Activated naive CD8-positive, alpha-beta T cell treated with anti-CD3 and anti-CD28 coated beads for 36 hours (primary cell): ENCODE data around the gene APOL2. TPM values are rescaled to one million over a fixed set of nuclear protein-coding genes. Genes with fewer than 3 reads are reported as not detected.
"Not testable (repeated sequence)": the region's sequence is repeated elsewhere in the genome, so short reads cannot be mapped to it uniquely, and the experiment has no call there.

Experiments
- DNase-seq: peaks from one replicate; pipeline ENCODE4 v3.0.0; 2021
- H3K27ac Mint-ChIP-seq: one replicate; pipeline ENCODE4 v1.8.0; 2022; ENCODE audit warnings: mild to moderate bottlenecking, moderate library complexity, mixed read lengths
- H3K27me3 Mint-ChIP-seq: one replicate; pipeline ENCODE4 v1.8.0; 2022; ENCODE audit warnings: mild to moderate bottlenecking, mixed read lengths
- H3K36me3 Mint-ChIP-seq: one replicate; pipeline ENCODE4 v1.8.0; 2021; ENCODE audit warnings: mild to moderate bottlenecking, mixed read lengths
- H3K4me1 Mint-ChIP-seq: one replicate; pipeline ENCODE4 v1.8.0; 2021; ENCODE audit warnings: mixed read lengths
- H3K4me3 Mint-ChIP-seq: one replicate; pipeline ENCODE4 v1.8.0; 2022; ENCODE audit warnings: mild to moderate bottlenecking, moderate library complexity, mixed read lengths
- H3K9me3 Mint-ChIP-seq: one replicate; pipeline ENCODE4 v1.8.0; 2022; ENCODE audit warnings: mixed read lengths
- total RNA-seq, 2 experiments: library from RNA; stranded (reverse); gene quantifications; one replicate each; pipeline ENCODE4 v1.2.3, GENCODE V29; 2021

APOL2 gene
- total RNA-seq, 2 experiments from 2014 or later, result 54.3 to 57.0 TPM

GRCh38 chr22:36208162-36208765 is 31.1 kb downstream of the APOL2 start:
- peaks cover 6% of the 10 kb centered on the region for H3K36me3 Mint-ChIP-seq
- H3K4me3 Mint-ChIP-seq, result no peak overlapping the region
- H3K4me1 Mint-ChIP-seq, result peaks cover 9% of the 10 kb centered on the region
- H3K27ac Mint-ChIP-seq, result no peak overlapping the region
- peaks cover 16% of the 10 kb centered on the region for H3K27me3 Mint-ChIP-seq
- no peak for DNase-seq
- H3K9me3 Mint-ChIP-seq, result peaks cover 6% of the 10 kb centered on the region

- peaks cover 16% of the 10 kb centered on the region for H3K27me3 Mint-ChIP-seq
- DNase-seq, result no peak
- H3K9me3 Mint-ChIP-seq, result peaks cover 6% of the 10 kb centered on the region
- H3K4me3 Mint-ChIP-seq, result no peak overlapping the region
- peaks cover 6% of the 10 kb centered on the region for H3K36me3 Mint-ChIP-seq
- H3K27ac Mint-ChIP-seq, result no peak overlapping the region
- H3K4me1 Mint-ChIP-seq, result peaks cover 9% of the 10 kb centered on the region
Observed at GRCh38 chr22:36206255-36206654, 33.1 kb downstream of the APOL2 start.

- H3K9me3 Mint-ChIP-seq, DNase-seq, H3K36me3 Mint-ChIP-seq, H3K4me3 Mint-ChIP-seq, H3K4me1 Mint-ChIP-seq, H3K27ac Mint-ChIP-seq: not testable (repeated sequence)
- peaks cover 12% of the 10 kb centered on the region for H3K27me3 Mint-ChIP-seq
Observed at GRCh38 chr22:36205573-36205972, 33.8 kb downstream of the APOL2 start.

GRCh38 chr22:36204632-36205015 is 34.7 kb downstream of the APOL2 start:
- Mint-ChIP-seq H3K4me3 (peak overlapping the region; percentile 45), H3K9me3 (peaks cover 4% of the 10 kb centered on the region), H3K27me3 (peaks cover 12% of the 10 kb centered on the region), H3K4me1 (no peaks in the 10 kb centered on the region), H3K36me3 (peaks cover 6% of the 10 kb centered on the region), H3K27ac (no peak overlapping the region)
- DNase-seq, result no peak

GRCh38 chr22:36204001-36204631 is 35.2 kb downstream of the APOL2 start:
- Mint-ChIP-seq H3K4me3 (peak overlapping the region; percentile 45), H3K9me3 (peaks cover 1% of the 10 kb centered on the region), H3K4me1 (no peaks in the 10 kb centered on the region), H3K27ac (no peak overlapping the region), H3K36me3 (peaks cover 4% of the 10 kb centered on the region), H3K27me3 (peaks cover 9% of the 10 kb centered on the region)
- DNase-seq, result no peak

- H3K4me3 Mint-ChIP-seq, H3K4me1 Mint-ChIP-seq, H3K36me3 Mint-ChIP-seq, H3K9me3 Mint-ChIP-seq, H3K27me3 Mint-ChIP-seq, DNase-seq, H3K27ac Mint-ChIP-seq: not testable (repeated sequence)
Observed at GRCh38 chr22:36203441-36203840, 35.9 kb downstream of the APOL2 start.

- DNase-seq, H3K4me1 Mint-ChIP-seq, H3K36me3 Mint-ChIP-seq, H3K27me3 Mint-ChIP-seq, H3K9me3 Mint-ChIP-seq, H3K4me3 Mint-ChIP-seq, H3K27ac Mint-ChIP-seq: not testable (repeated sequence)
Observed at GRCh38 chr22:36202906-36203305, 36.4 kb downstream of the APOL2 start.

- no peak for DNase-seq
- no peak within 1 kb of the TSS for H3K4me3 Mint-ChIP-seq
Observed at GRCh38 chr22:36201630-36202319, 37.6 kb downstream of the APOL2 start, which contains the start of gene APOL4. Gene APOL4, minus strand, starts transcription at chr22:36201809. Its CDS starts 75 bp downstream, at chr22:36201734.

GRCh38 chr22:36201025-36201424 is 38.3 kb downstream of the APOL2 start:
- H3K4me3 Mint-ChIP-seq, H3K9me3 Mint-ChIP-seq, DNase-seq, H3K36me3 Mint-ChIP-seq, H3K27me3 Mint-ChIP-seq, H3K27ac Mint-ChIP-seq: not testable (repeated sequence)
- H3K4me1 Mint-ChIP-seq, result peaks cover 20% of the 10 kb centered on the region

More at GRCh38 chr22:36201630-36202319, 37.6 kb downstream of the APOL2 start, which contains the start of gene APOL4:
- Mint-ChIP-seq H3K27ac (no peak within 1 kb of the TSS), H3K36me3 (no peaks in the 10 kb centered on the region), H3K4me1 (peaks cover 18% of the 10 kb centered on the region), H3K27me3 (peaks cover 4% of the 10 kb centered on the region), H3K9me3 (no peaks in the 10 kb centered on the region)

- Mint-ChIP-seq H3K27ac (no peak overlapping the region), H3K9me3 (no peaks in the 10 kb centered on the region), H3K27me3 (no peaks in the 10 kb centered on the region), H3K36me3 (no peaks in the 10 kb centered on the region), H3K4me1 (peaks cover 26% of the 10 kb centered on the region), H3K4me3 (no peak overlapping the region)
- DNase-seq, result no peak
Observed at GRCh38 chr22:36199001-36199551, 40.3 kb downstream of the APOL2 start.

- Mint-ChIP-seq H3K4me3 (no peak overlapping the region), H3K27me3 (no peaks in the 10 kb centered on the region), H3K9me3 (no peaks in the 10 kb centered on the region), H3K36me3 (no peaks in the 10 kb centered on the region), H3K4me1 (peaks cover 26% of the 10 kb centered on the region), H3K27ac (no peak overlapping the region)
- DNase-seq, result no peak
Observed at GRCh38 chr22:36198536-36198935, 40.8 kb downstream of the APOL2 start.

GRCh38 chr22:36197514-36198146 is 41.7 kb downstream of the APOL2 start:
- Mint-ChIP-seq H3K36me3 (no peaks in the 10 kb centered on the region), H3K9me3 (no peaks in the 10 kb centered on the region), H3K4me1 (peaks cover 26% of the 10 kb centered on the region), H3K4me3 (no peak overlapping the region), H3K27ac (peak overlapping the region; percentile 79), H3K27me3 (no peaks in the 10 kb centered on the region)
- DNase-seq, result peak; percentile 46

GRCh38 chr22:36197065-36197440 is 42.3 kb downstream of the APOL2 start:
- Mint-ChIP-seq H3K27me3 (no peaks in the 10 kb centered on the region), H3K9me3 (no peaks in the 10 kb centered on the region), H3K4me1 (peaks cover 26% of the 10 kb centered on the region), H3K27ac (no peak overlapping the region), H3K36me3 (no peaks in the 10 kb centered on the region), H3K4me3 (no peak overlapping the region)
- no peak for DNase-seq

GRCh38 chr22:36196254-36197064 is 42.9 kb downstream of the APOL2 start:
- Mint-ChIP-seq H3K27ac (no peak overlapping the region), H3K27me3 (no peaks in the 10 kb centered on the region), H3K36me3 (no peaks in the 10 kb centered on the region), H3K9me3 (no peaks in the 10 kb centered on the region), H3K4me3 (no peak overlapping the region), H3K4me1 (peaks cover 26% of the 10 kb centered on the region)
- no peak for DNase-seq
